Stimulated activated naive CD8-positive, alpha-beta T cell treated with anti-CD3 and anti-CD28 coated beads, Interleukin-15, Interleukin-2, amounts not matched to agents 100 U/mL and 50 U/mL, for 24 hours (primary cell): Measurements from ENCODE around the gene DCTN1.

Experiments used
- ATAC-seq: fragments of 150-1000 bp; cut with Tn5 transposase; one replicate; pipeline ENCODE4 v1.10.0; 2021
- DNase-seq: peaks from one replicate; pipeline ENCODE4 v3.0.0; 2021

DCTN1 gene

DNA sequence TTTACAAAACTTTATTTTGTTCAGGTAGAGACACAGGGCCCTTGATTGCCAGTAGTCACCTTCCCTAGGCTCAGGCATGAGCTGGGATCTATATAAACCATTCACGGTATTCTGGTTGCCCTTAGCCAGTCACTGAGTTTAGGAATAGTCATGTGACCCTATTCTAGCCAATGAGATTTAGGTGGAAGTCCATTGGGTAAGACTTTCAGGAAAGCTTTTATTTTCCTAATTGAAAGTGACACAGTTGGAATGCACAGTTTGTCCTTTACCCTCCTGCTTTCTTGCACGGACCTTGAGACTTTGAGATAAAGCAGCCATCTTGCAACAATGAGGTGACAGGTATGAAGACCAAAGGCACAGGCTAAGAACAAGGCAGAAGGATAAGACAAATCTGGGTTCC, 58.4 kb downstream of the DCTN1 start:
- DNase-seq, result no peak
- no peak for ATAC-seq

GRCh38 chr2:74317701-74318100, 62.4 kb downstream of the DCTN1 start:
- ATAC-seq, result no peak

DNA sequence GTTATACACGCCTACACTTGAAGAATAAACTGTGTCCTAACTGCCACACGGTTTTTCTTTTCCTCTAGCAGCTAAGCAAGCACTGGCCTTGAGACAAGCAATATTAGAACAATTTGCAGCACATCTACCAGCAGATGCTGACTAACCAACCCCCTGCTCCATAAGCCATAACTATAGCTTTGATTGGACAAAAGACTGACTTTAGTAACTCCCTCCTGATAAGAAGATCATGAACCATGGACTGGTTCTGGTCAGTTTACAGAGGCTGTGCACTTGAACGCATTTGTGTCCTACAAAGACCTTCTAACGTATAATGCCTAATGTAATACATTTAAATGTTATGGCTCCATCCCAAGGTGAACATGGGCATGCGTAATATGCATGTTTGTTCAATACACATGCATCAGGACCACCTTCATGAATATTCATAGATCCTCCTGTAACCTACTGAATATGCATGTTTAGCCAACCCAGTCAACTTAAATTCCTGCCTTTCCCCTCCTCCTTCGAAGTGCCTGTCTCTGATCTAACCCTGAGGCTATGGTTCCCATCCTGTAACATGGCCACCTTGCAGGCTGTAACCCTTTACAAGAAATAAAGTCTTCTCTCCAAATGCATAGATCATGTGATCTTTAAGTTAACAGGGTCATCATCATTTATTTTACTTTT, 63.4 kb downstream of the DCTN1 start:
- no peak for ATAC-seq
- DNase-seq, result no peak

More at GRCh38 chr2:74317701-74318100, 62.4 kb downstream of the DCTN1 start:
- DNase-seq, result no peak

- no peak for ATAC-seq
- DNase-seq, result no peak
Measured at GRCh38 chr2:74314107-74314506, 66.0 kb downstream of the DCTN1 start.

GRCh38 chr2:74313497-74313896, 66.6 kb downstream of the DCTN1 start:
- no peak for DNase-seq
- no peak for ATAC-seq

DNA sequence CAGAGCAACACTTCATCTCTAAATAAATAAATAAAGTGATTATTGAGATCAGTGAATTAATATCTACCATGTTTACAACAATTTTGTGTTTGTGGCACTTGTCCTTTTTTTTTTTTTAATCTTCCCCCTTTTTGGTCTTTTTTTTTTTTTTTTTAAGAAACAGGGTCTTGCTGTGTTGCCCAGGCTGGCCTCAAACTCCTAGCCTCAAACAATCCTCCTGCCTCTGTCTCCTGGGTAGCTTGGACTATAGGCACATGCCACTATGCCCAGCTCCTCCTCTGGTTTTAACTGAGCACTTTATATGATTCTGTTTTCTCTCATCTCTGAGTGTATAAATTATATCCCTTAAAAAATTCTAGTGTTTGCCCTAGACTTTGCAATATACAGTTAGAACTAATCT, 67.2 kb downstream of the DCTN1 start:
- ATAC-seq (no peak), DNase-seq (no peak)
